PC-3 (cell line): ENCODE data around the gene ARHGEF28. TPM values are rescaled to one million over a fixed set of nuclear protein-coding genes. Genes with fewer than 3 reads are reported as not detected.

Source experiments
- ATAC-seq: fragments of 200-7000 bp; cut with Tn5 transposase; 2 replicates; pipeline ENCODE4 v1.9.1; 2020; ENCODE audit warnings: mild to moderate bottlenecking, moderate library complexity
- BruUV-seq: library from RNA; stranded (reverse); fragments of 400-500 nt; replicated peaks from 2 replicates; lab custom pipeline; 2021; lab: Mats Ljungman, UMichigan
- CTCF ChIA-PET: fragments of 300-600 bp; sonication (Branson Sonifier 250); formaldehyde crosslinking; loops from one replicate; lab custom pipeline; 2022; ENCODE audit warnings: antibody characterized with exemption; lab: Charles Lee
- POLR2A ChIA-PET: fragments of 300-600 bp; sonication (Branson Sonifier 250); formaldehyde crosslinking; loops from one replicate; lab custom pipeline; 2022; ENCODE audit warnings: antibody characterized with exemption; ENCODE audit not compliant: unreplicated experiment; lab: Charles Lee
- DNase-seq: peaks from one replicate; pipeline ENCODE4 v3.0.0-alpha.2; 2015
- H2AFZ ChIP-seq: fragments of 300-600 bp; sonication (generic); 2 replicates; pipeline ENCODE4 v1.6.0; 2016; ENCODE audit warnings: antibody characterized with exemption, low read length
- H3F3A ChIP-seq: fragments of 300-600 bp; sonication (generic); one replicate; pipeline ENCODE4 v1.6.0; 2017; ENCODE audit warnings: antibody characterized with exemption, low read length, control low read depth, mild to moderate bottlenecking; ENCODE audit not compliant: unreplicated experiment
- H3K27ac ChIP-seq: fragments of 300-600 bp; sonication (generic); 2 replicates; pipeline ENCODE4 v1.5.1; 2016; ENCODE audit warnings: mild to moderate bottlenecking, low read length
- H3K27me3 ChIP-seq: fragments of 300-600 bp; sonication (generic); 2 replicates; pipeline ENCODE4 v1.6.1; 2016; ENCODE audit warnings: low read length, mixed read lengths
- H3K36me3 ChIP-seq: fragments of 300-600 bp; sonication (generic); 2 replicates; pipeline ENCODE4 v1.6.1; 2016; ENCODE audit warnings: low read depth, mixed run types, low read length, mixed read lengths
- H3K4me1 ChIP-seq: fragments of 300-600 bp; sonication (generic); 2 replicates; pipeline ENCODE4 v1.5.1; 2016; ENCODE audit warnings: low read length; ENCODE audit not compliant: insufficient read depth
- H3K4me2 ChIP-seq: fragments of 300-600 bp; sonication (generic); 2 replicates; pipeline ENCODE4 v1.6.0; 2016; ENCODE audit warnings: low read length
- H3K4me3 ChIP-seq: fragments of 300-600 bp; sonication (generic); 2 replicates; pipeline ENCODE4 v1.5.1; 2016; ENCODE audit warnings: mild to moderate bottlenecking, low read length, mixed read lengths
- H3K79me2 ChIP-seq: fragments of 300-600 bp; sonication (generic); 2 replicates; pipeline ENCODE4 v1.6.1; 2017; ENCODE audit warnings: low read length, mixed read lengths
- H3K9ac ChIP-seq: fragments of 300-600 bp; sonication (generic); 2 replicates; pipeline ENCODE4 v1.6.0; 2016; ENCODE audit warnings: mild to moderate bottlenecking, low read length
- H3K9me2 ChIP-seq: fragments of 300-600 bp; sonication (generic); replicated peaks from 2 replicates; pipeline ENCODE4 v1.6.1; 2016; ENCODE audit warnings: mixed run types, low read length, mixed read lengths
- H3K9me3 ChIP-seq: fragments of 300-600 bp; sonication (generic); 2 replicates; pipeline ENCODE4 v1.6.1; 2016; ENCODE audit warnings: low read length, mixed read lengths
- H4K20me1 ChIP-seq: fragments of 300-600 bp; sonication (generic); 2 replicates; pipeline ENCODE4 v1.6.1; 2016; ENCODE audit warnings: low read length, mixed read lengths
- CTCF ChIP-seq: fragments of 300-600 bp; sonication (generic); conservative IDR thresholded peaks from 2 replicates; pipeline ENCODE4 v1.5.1; 2017; ENCODE audit warnings: antibody characterized with exemption, low read depth, mild to moderate bottlenecking, low read length
- EZH2 ChIP-seq: fragments of 300-600 bp; sonication (generic); IDR thresholded peaks from one replicate; pipeline ENCODE4 v1.6.1; 2017; ENCODE audit warnings: antibody characterized with exemption, mild to moderate bottlenecking, low read length; ENCODE audit not compliant: unreplicated experiment
- EZH2phosphoT487 ChIP-seq: fragments of 300-600 bp; sonication (generic); IDR thresholded peaks from 2 replicates; pipeline ENCODE4 v1.6.1; 2018; ENCODE audit warnings: mild to moderate bottlenecking, antibody characterized with exemption, low read length, borderline replicate concordance
- intact Hi-C: fragments of 100-400 bp; cut with micrococcal nuclease; formaldehyde crosslinking; loops from 2 replicates; pipeline ENCODE4 v1.9.0; 2023
- total RNA-seq: library from RNA; depleted of rRNA; stranded (reverse); fragments of >200 nt; gene quantifications from 2 replicates; pipeline ENCODE4 v1.2.3, GENCODE V29; 2014

Gene ARHGEF28
- total RNA-seq, 1 experiment from 2014 or later = 24.2 TPM

- peaks cover 58% of the 10 kb centered on the region for H3K79me2 ChIP-seq
- intact Hi-C loops = loop anchor here (10.0 kb wide), 1 partner anchor 68 kb away; no protein-coding TSS in a partner anchor
- H2AFZ ChIP-seq = peak overlapping the region; percentile 86
- POLR2A ChIA-PET = no interaction called here
- peaks cover 30% of the 10 kb centered on the region for H3K4me1 ChIP-seq
- CTCF ChIA-PET = no interaction called here
- peak overlapping the region; percentile 87 for H3K4me2 ChIP-seq
- no peak for DNase-seq
- BruUV-seq = TSS peak; percentile 51
- H3K9me3 ChIP-seq = no peaks in the 10 kb centered on the region
- no peaks in the 10 kb centered on the region for H3F3A ChIP-seq
- no peak for ATAC-seq
- H3K9ac ChIP-seq = peak overlapping the region; percentile 77
- H3K36me3 ChIP-seq = no peaks in the 10 kb centered on the region
- H3K27me3 ChIP-seq = no peaks in the 10 kb centered on the region
- peak overlapping the region; percentile 96 for H3K4me3 ChIP-seq
- no peak overlapping the region for H3K27ac ChIP-seq
- H4K20me1 ChIP-seq = no peaks in the 10 kb centered on the region
- TF ChIP-seq CTCF = no peak
- TF ChIP-seq EZH2 = no peak
- no peak for TF ChIP-seq EZH2phosphoT487
- 0 out of 2 replicates have a peak, but pooled peaks cover 3% of the 10 kb centered on the region for H3K9me2 ChIP-seq
Measured at GRCh38 chr5:73626814-73627313, 868 bp downstream of the ARHGEF28 start.

GRCh38 chr5:73629456-73629855 lies 3.5 kb downstream of the ARHGEF28 start:
- H3K36me3 ChIP-seq = no peaks in the 10 kb centered on the region
- H3K79me2 ChIP-seq = peaks cover 81% of the 10 kb centered on the region
- H4K20me1 ChIP-seq = no peaks in the 10 kb centered on the region
- H3K9me3 ChIP-seq = no peaks in the 10 kb centered on the region
- H2AFZ ChIP-seq = no peak overlapping the region
- H3K9ac ChIP-seq = no peak overlapping the region
- ATAC-seq = no peak
- intact Hi-C loops = loop anchor here (10.0 kb wide), 1 partner anchor 65 kb away; no protein-coding TSS in a partner anchor
- peaks cover 30% of the 10 kb centered on the region for H3K4me1 ChIP-seq
- H3F3A ChIP-seq = no peaks in the 10 kb centered on the region
- ChIA-PET CTCF (interaction anchor here (0.6 to 0.7 kb wide), 2 partner anchors 9 to 63 kb away, joined by 3 to 4 read pairs; no protein-coding TSS in a partner anchor), POLR2A (no interaction called here)
- no TSS peak for BruUV-seq
- H3K4me3 ChIP-seq = no peak overlapping the region
- no peak for DNase-seq
- no peak overlapping the region for H3K4me2 ChIP-seq
- 0 out of 2 replicates have a peak, but pooled peaks cover 3% of the 10 kb centered on the region for H3K9me2 ChIP-seq
- H3K27ac ChIP-seq = no peak overlapping the region
- TF ChIP-seq EZH2 (no peak), EZH2phosphoT487 (no peak), CTCF (no peak)
- H3K27me3 ChIP-seq = no peaks in the 10 kb centered on the region

- Histone ChIP-seq H3K4me2 (no peak overlapping the region), H3K9me3 (no peaks in the 10 kb centered on the region), H3K79me2 (peaks cover 94% of the 10 kb centered on the region), H2AFZ (no peak overlapping the region), H3K4me3 (no peak overlapping the region), H3K27me3 (no peaks in the 10 kb centered on the region), H3K4me1 (peaks cover 23% of the 10 kb centered on the region), H3F3A (no peaks in the 10 kb centered on the region), H4K20me1 (no peaks in the 10 kb centered on the region), H3K27ac (no peak overlapping the region), H3K9me2 (0 out of 2 replicates have a peak, but pooled peaks cover 3% of the 10 kb centered on the region), H3K9ac (no peak overlapping the region), H3K36me3 (no peaks in the 10 kb centered on the region)
- ChIA-PET POLR2A (no interaction called here), CTCF (no interaction called here)
- DNase-seq = no peak
- intact Hi-C loops = no loop called here
- no peak for TF ChIP-seq EZH2
- no peak for TF ChIP-seq CTCF
- no peak for TF ChIP-seq EZH2phosphoT487
- BruUV-seq = no TSS peak
- no peak for ATAC-seq
Measured at GRCh38 chr5:73630765-73631164, 4.8 kb downstream of the ARHGEF28 start.
